Measurements from ENCODE around the gene FXYD1. TPM values are rescaled to one million over a fixed set of nuclear protein-coding genes. Genes with fewer than 3 reads are reported as not detected.

Gene FXYD1
- total RNA-seq, 1 experiment from 2014 or later: not detected

DNA sequence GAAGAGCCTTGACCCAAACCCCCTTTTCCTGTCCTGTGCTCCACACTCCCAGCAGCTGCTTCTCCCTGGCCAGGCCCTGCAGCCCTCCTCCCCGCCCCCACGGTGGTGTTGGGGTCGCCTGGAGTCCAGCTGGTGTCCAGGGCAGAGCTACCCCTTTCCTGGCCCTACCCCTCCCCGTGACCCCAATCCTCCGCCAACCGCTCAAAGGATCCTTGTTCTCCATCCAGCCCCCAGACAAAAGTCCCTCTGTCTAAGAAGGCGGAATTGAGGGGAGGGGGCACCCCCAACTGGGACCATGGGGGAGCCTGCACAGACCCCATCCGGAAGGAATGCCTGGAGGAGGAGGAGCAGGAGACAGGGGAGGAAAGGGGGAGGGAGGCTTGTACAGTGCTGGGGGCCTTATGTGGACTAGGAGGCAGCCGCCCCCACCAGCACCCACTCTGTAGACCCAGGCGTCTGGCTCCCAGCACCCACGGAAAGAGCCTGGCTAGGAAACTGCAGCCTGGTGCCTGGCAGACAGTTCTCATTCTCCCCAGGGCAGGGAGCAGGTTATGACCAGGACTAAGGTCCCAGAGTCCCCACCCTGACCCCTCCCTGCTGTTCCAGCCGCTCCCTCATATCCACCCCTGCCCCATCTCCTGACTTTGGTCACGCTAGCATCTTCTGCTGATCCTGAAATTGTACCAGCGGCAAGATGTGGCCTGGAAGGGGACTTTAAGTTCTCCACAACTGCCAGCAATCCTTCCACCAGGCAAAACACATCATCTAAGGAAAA lies 23.3 kb upstream of the FXYD1 start, which contains the start of gene FXYD3:
Gene FXYD3 (plus strand): TSS at position 647 of the 775 bp plus-strand sequence. CDS start 3,554 bp downstream, outside the sequence.
- in situ Hi-C loops (cut with HindIII; ENCODE audit: low pct_unique_long_range_greater_than_20kb, low sequenced_read_pairs) (no loop called here), intact Hi-C loops (cut with micrococcal nuclease; ENCODE audit: unreplicated experiment) (no loop called here)
- Histone ChIP-seq H3K27ac (ENCODE audit: low read length) (no peak within 1 kb of the TSS), H3K36me3 (ENCODE audit: control insufficient read depth, insufficient read depth, low read length) (no peaks in the 10 kb centered on the region), H3K9me3 (ENCODE audit: control insufficient read depth, insufficient read depth, low read depth, low read length) (no peaks in the 10 kb centered on the region), H3K4me1 (ENCODE audit: control insufficient read depth, insufficient read depth, low read length) (no peaks in the 10 kb centered on the region), H3K4me3 (ENCODE audit: low read depth in 2 of 2, low read length in 2 of 2) (peak within 1 kb of the TSS in 1 of 2 experiments; percentile 33; a peak in 2 of 4 replicates), H3K27me3 (ENCODE audit: control insufficient read depth, insufficient read depth, low read length) (0 out of 2 replicates have a peak, but pooled peaks cover 2% of the 10 kb centered on the region)
- no peak for TF ChIP-seq TCF7L2 (IDR thresholded peaks at IDR 0.05; ENCODE audit: low read depth, low read length)
- no peak for TF ChIP-seq POLR2AphosphoS5 (IDR thresholded peaks at IDR 0.05; ENCODE audit: low read depth, low read length)
- TF ChIP-seq, protein P1, sequence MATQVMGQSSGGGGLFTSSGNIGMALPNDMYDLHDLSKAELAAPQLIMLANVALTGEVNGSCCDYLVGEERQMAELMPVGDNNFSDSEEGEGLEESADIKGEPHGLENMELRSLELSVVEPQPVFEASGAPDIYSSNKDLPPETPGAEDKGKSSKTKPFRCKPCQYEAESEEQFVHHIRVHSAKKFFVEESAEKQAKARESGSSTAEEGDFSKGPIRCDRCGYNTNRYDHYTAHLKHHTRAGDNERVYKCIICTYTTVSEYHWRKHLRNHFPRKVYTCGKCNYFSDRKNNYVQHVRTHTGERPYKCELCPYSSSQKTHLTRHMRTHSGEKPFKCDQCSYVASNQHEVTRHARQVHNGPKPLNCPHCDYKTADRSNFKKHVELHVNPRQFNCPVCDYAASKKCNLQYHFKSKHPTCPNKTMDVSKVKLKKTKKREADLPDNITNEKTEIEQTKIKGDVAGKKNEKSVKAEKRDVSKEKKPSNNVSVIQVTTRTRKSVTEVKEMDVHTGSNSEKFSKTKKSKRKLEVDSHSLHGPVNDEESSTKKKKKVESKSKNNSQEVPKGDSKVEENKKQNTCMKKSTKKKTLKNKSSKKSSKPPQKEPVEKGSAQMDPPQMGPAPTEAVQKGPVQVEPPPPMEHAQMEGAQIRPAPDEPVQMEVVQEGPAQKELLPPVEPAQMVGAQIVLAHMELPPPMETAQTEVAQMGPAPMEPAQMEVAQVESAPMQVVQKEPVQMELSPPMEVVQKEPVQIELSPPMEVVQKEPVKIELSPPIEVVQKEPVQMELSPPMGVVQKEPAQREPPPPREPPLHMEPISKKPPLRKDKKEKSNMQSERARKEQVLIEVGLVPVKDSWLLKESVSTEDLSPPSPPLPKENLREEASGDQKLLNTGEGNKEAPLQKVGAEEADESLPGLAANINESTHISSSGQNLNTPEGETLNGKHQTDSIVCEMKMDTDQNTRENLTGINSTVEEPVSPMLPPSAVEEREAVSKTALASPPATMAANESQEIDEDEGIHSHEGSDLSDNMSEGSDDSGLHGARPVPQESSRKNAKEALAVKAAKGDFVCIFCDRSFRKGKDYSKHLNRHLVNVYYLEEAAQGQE (IDR thresholded peaks at IDR 0.05; ENCODE audit: insufficient read depth in 1 of 2, low read depth in 2 of 2, low read length in 1 of 2): no peak
- TF ChIP-seq SIN3A (IDR thresholded peaks at IDR 0.05; ENCODE audit: borderline replicate concordance, insufficient read depth, low read depth, low read length): no peak
- TF ChIP-seq, protein P2, sequence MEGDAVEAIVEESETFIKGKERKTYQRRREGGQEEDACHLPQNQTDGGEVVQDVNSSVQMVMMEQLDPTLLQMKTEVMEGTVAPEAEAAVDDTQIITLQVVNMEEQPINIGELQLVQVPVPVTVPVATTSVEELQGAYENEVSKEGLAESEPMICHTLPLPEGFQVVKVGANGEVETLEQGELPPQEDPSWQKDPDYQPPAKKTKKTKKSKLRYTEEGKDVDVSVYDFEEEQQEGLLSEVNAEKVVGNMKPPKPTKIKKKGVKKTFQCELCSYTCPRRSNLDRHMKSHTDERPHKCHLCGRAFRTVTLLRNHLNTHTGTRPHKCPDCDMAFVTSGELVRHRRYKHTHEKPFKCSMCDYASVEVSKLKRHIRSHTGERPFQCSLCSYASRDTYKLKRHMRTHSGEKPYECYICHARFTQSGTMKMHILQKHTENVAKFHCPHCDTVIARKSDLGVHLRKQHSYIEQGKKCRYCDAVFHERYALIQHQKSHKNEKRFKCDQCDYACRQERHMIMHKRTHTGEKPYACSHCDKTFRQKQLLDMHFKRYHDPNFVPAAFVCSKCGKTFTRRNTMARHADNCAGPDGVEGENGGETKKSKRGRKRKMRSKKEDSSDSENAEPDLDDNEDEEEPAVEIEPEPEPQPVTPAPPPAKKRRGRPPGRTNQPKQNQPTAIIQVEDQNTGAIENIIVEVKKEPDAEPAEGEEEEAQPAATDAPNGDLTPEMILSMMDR (IDR thresholded peaks at IDR 0.05): no peak
- no TSS peak for BruUV-seq (replicated peaks)
- ChIA-PET CTCF (interaction anchor here (0.6 to 1.3 kb wide), 4 partner anchors 20 to 326 kb away, joined by 3 to 6 read pairs (median 4); partner anchors contain the start of gene LGI4), POLR2A (no interaction called here)
- ATAC-seq (no peak), DNase-seq (ENCODE audit: low read depth, low spot score) (no peak)

DNA sequence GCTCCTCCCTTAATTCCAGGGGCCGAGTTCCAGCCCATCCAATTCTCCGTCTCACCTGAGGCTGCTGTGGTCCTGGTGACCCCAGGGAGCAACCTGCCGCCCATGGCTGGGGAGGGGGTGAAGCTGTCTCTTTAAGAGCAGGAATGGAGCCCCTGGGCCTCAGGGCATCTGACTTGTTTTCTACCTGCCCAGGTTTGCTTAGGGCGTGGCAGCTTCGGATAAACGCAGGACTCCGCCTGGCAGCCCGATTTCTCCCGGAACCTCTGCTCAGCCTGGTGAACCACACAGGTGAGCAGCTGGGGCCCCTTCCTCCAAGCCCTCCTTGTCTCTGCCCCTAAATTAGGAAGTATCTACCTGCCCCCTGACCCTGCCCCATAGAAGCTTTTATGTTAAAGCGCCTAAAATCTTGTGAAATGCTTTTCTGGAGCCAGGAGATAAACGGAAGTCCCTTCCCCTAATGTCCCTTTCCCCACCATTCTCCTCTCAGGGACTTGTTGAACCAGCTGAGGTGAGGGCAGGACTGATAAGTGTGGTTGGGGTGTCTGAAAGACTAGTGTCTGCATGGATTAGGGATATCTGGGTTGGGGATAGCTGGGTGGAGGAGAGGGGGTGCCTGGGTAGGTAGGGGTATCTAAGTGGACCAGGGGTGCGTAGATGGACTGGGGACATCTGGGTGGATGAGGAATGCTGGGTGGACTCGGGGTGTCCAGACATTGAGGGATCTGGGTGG lies 22.4 kb upstream of the FXYD1 start:
- no peak overlapping the region for H3K27ac ChIP-seq (ENCODE audit: low read length)
- POLR2A ChIA-PET: interaction anchor here (0.6 kb wide), 1 partner anchor 569 kb away, joined by 8 read pairs; no protein-coding TSS in a partner anchor
- no peak for DNase-seq (ENCODE audit: low read depth, low spot score)
- no peak overlapping the region for H3K4me3 ChIP-seq (ENCODE audit: low read depth in 2 of 2, low read length in 2 of 2)
- 0 out of 2 replicates have a peak, but pooled peaks cover 2% of the 10 kb centered on the region for H3K27me3 ChIP-seq (ENCODE audit: control insufficient read depth, insufficient read depth, low read length)
- H3K9me3 ChIP-seq (ENCODE audit: control insufficient read depth, insufficient read depth, low read depth, low read length): no peaks in the 10 kb centered on the region
- no peak for ATAC-seq
- no peaks in the 10 kb centered on the region for H3K36me3 ChIP-seq (ENCODE audit: control insufficient read depth, insufficient read depth, low read length)
- intact Hi-C loops (cut with micrococcal nuclease; ENCODE audit: unreplicated experiment): no loop called here
- CTCF ChIA-PET: interaction anchor here (0.9 kb wide), 1 partner anchor 19 kb away, joined by 3 read pairs; the partner anchor contains the start of gene LGI4
- TF ChIP-seq, protein P2 (IDR thresholded peaks at IDR 0.05): no peak
- no peak for TF ChIP-seq POLR2AphosphoS5 (IDR thresholded peaks at IDR 0.05; ENCODE audit: low read depth, low read length)
- TF ChIP-seq, protein P1 (IDR thresholded peaks at IDR 0.05; ENCODE audit: insufficient read depth in 1 of 2, low read depth in 2 of 2, low read length in 1 of 2): no peak
- no peak for TF ChIP-seq SIN3A (IDR thresholded peaks at IDR 0.05; ENCODE audit: borderline replicate concordance, insufficient read depth, low read depth, low read length)
- TF ChIP-seq TCF7L2 (IDR thresholded peaks at IDR 0.05; ENCODE audit: low read depth, low read length): no peak
- no TSS peak for BruUV-seq (replicated peaks)
- in situ Hi-C loops (cut with HindIII; ENCODE audit: low pct_unique_long_range_greater_than_20kb, low sequenced_read_pairs): no loop called here
- H3K4me1 ChIP-seq (ENCODE audit: control insufficient read depth, insufficient read depth, low read length): no peaks in the 10 kb centered on the region

Measured in Panc1 (cell line).